Naive thymus-derived CD4-positive, alpha-beta T cell (primary cell): ENCODE measurements around the gene PPP1CA. TPM values are rescaled to one million over a fixed set of nuclear protein-coding genes. Genes with fewer than 3 reads are reported as not detected.

ENCODE experiments used
- ATAC-seq: fragments of 150-1000 bp; cut with Tn5 transposase; 2 replicates; pipeline ENCODE4 v1.10.0; 2021; ENCODE audit warnings: mild to moderate bottlenecking, moderate library complexity
- CTCF ChIA-PET: fragments of 350-600 bp; sonication (Branson Sonifier 250); formaldehyde crosslinking; loops from one replicate; lab custom pipeline; 2021; ENCODE audit warnings: antibody characterized with exemption; lab: Charles Lee
- POLR2A ChIA-PET: fragments of 350-600 bp; sonication (Branson Sonifier 250); formaldehyde crosslinking; loops from one replicate; lab custom pipeline; 2021; ENCODE audit warnings: antibody characterized with exemption, inconsistent platforms; lab: Charles Lee
- DNase-seq, 9 donors: peaks; one replicate each; pipeline versions ENCODE4 v3.0.0 to v3.0.0-alpha.2; 2020 to 2022; ENCODE audit warnings: mixed read lengths in 1 of 9
- H3K27ac ChIP-seq: one replicate; pipeline ENCODE4 v1.7.0; 2013; ENCODE audit warnings: mild to moderate bottlenecking, low read depth, low read length, moderate library complexity
- H3K27me3 ChIP-seq, 2 donors: one replicate each; pipeline ENCODE4 v1.7.0; 2013; ENCODE audit warnings: low read length in 2 of 2, mild to moderate bottlenecking in 2 of 2, moderate library complexity in 2 of 2; ENCODE audit not compliant: control insufficient read depth in 2 of 2, insufficient read depth in 2 of 2
- H3K36me3 ChIP-seq, 3 experiments: 1 replicate in 2 of 3; 2 replicates in 1 of 3; pipeline ENCODE4 v1.7.0; 2013; ENCODE audit warnings: low read length in 3 of 3, mild to moderate bottlenecking in 3 of 3, moderate library complexity in 1 of 3; ENCODE audit not compliant: insufficient read depth in 3 of 3, control insufficient read depth in 2 of 3
- H3K4me1 ChIP-seq, 2 donors: one replicate each; pipeline ENCODE4 v1.7.0; 2013; ENCODE audit warnings: low read length in 2 of 2, mild to moderate bottlenecking in 2 of 2, moderate library complexity in 1 of 2; ENCODE audit not compliant: control insufficient read depth in 2 of 2, insufficient read depth in 2 of 2
- H3K4me3 ChIP-seq: 2 replicates; pipeline ENCODE4 v1.7.0; 2013; ENCODE audit warnings: mild to moderate bottlenecking, low read length
- H3K9me3 ChIP-seq, 3 experiments: 1 replicate in 2 of 3; 2 replicates in 1 of 3; pipeline ENCODE4 v1.7.0; 2013; ENCODE audit warnings: low read length in 3 of 3; ENCODE audit not compliant: control insufficient read depth in 2 of 3
- H3K27ac Mint-ChIP-seq, 9 donors: one replicate each; pipeline ENCODE4 v1.8.0; 2020 to 2022; ENCODE audit warnings: mixed read lengths in 9 of 9, mild to moderate bottlenecking in 8 of 9, moderate library complexity in 5 of 9, inconsistent platforms in 2 of 9
- H3K27me3 Mint-ChIP-seq, 5 donors: one replicate each; pipeline ENCODE4 v1.8.0; 2021 to 2022; ENCODE audit warnings: mixed read lengths in 5 of 5, mild to moderate bottlenecking in 1 of 5
- H3K36me3 Mint-ChIP-seq, 5 donors: one replicate each; pipeline ENCODE4 v1.8.0; 2020 to 2022; ENCODE audit warnings: mixed read lengths in 5 of 5, mild to moderate bottlenecking in 3 of 5, inconsistent platforms in 1 of 5
- H3K4me1 Mint-ChIP-seq, 7 donors: one replicate each; pipeline ENCODE4 v1.8.0; 2020 to 2022; ENCODE audit warnings: mixed read lengths in 7 of 7, mild to moderate bottlenecking in 3 of 7, inconsistent platforms in 1 of 7
- H3K4me3 Mint-ChIP-seq, 10 donors: one replicate each; pipeline ENCODE4 v1.8.0; 2020 to 2022; ENCODE audit warnings: mild to moderate bottlenecking in 10 of 10, mixed read lengths in 10 of 10, moderate library complexity in 6 of 10, inconsistent platforms in 2 of 10
- H3K9me3 Mint-ChIP-seq, 11 donors: one replicate each; pipeline ENCODE4 v1.8.0; 2020 to 2022; ENCODE audit warnings: mixed read lengths in 11 of 11, mild to moderate bottlenecking in 4 of 11, inconsistent platforms in 1 of 11, moderate library complexity in 1 of 11
- intact Hi-C, 2 donors: fragments of 100-400 bp; cut with micrococcal nuclease; formaldehyde crosslinking; loops; one replicate each; pipeline ENCODE4 v1.15.1; 2023
- polyA plus RNA-seq, 2 donors: library from polyadenylated mRNA; unstranded; fragments of 300-500 nt; fragmentation: Illumina TruSeq; gene quantifications; one replicate each; pipeline ENCODE4 v1.2.3, GENCODE V29; 2021
- total RNA-seq, 6 experiments: library from RNA in 5 of 6; stranded (reverse) in 5 of 6; gene quantifications; 1 replicate in 5 of 6; 2 replicates in 1 of 6; pipeline ENCODE4 v1.2.3 and lab custom pipeline; 2021 to 2026

Gene PPP1CA
- total and polyA plus RNA-seq, 7 experiments from 2014 or later = 83.0 to 363 (median 150) TPM

DNA sequence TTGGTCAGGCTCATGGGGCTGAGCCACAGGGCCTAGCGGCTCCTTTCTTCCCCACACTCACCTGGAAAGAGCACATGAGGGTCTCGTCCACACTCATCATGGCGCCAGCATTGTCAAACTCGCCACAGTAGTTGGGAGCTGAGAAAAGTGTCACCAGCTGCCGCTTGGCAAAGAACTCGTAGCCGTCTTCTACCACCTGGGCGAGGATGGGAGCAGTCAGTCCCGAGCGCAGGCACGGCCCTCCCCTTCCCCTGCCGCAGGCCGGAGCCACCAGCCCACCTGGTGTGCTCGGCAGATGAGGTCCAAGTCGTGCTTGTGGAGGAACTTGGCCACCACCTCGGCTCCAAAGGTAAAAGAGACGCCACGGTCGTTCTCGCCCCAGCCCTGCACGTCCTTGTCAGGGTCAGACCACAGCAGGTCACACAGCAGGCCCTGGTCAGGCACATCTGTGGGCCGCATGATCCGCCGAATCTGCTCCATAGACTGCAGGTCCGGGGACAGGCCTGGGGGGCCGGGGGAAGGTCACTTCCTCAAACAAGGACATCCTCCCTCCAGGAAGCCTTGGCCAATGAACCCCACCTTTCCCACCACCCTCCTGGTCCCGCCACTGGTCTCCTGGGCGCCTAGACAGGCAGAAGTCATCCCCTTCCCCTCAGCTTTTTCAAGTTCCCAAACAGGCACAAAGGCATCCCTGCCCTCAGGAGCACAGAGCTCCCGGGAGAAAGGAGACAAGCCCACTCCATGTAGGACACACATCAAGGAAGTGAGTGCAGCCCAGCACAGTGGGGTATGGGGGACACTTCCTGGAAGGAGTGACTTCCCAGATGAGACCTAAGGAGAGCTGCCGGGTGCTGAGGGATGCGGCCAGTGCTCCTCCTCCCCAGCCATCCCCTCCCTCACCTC lies 2.7 kb downstream of the PPP1CA start:
- DNase-seq (no peak), ATAC-seq (no peak)
- Mint-ChIP-seq H3K4me3 (peak overlapping the region in 9 of 10 donors; percentile 10 to 99 (median 60)), H3K27ac (peak overlapping the region in 8 of 9 donors; percentile 4 to 92 (median 76)), H3K36me3 (peaks cover 0 to 27% (median 0%) of the 10 kb centered on the region in 5 donors), H3K9me3 (no peaks in the 10 kb centered on the region), H3K27me3 (no peaks in the 10 kb centered on the region), H3K4me1 (peaks cover 24 to 55% (median 43%) of the 10 kb centered on the region in 7 donors)
- intact Hi-C loops = no loop called here
- ChIA-PET CTCF (interaction anchor here (1.2 to 6.0 kb wide), 3 partner anchors 40 to 232 kb away, joined by 3 to 37 read pairs (median 4); partner anchors contain the start of gene PTPRCAP), POLR2A (interaction anchor here (1.1 to 25.4 kb wide), 8 partner anchors 10 to 122 kb away, joined by 3 to 1530 read pairs (median 6); partner anchors contain the start of genes CARNS1, PITPNM1, POLD4 and PTPRCAP)
- peak overlapping the region; percentile 75 for H3K27ac ChIP-seq
- peaks cover 44 to 54% of the 10 kb centered on the region in 2 donors for H3K4me1 ChIP-seq
- no peak overlapping the region for H3K4me3 ChIP-seq
- H3K36me3 ChIP-seq = peaks cover 13 to 59% (median 14%) of the 10 kb centered on the region in 3 experiments
- no peaks in the 10 kb centered on the region for H3K27me3 ChIP-seq
- H3K9me3 ChIP-seq = no peaks in the 10 kb centered on the region

DNA sequence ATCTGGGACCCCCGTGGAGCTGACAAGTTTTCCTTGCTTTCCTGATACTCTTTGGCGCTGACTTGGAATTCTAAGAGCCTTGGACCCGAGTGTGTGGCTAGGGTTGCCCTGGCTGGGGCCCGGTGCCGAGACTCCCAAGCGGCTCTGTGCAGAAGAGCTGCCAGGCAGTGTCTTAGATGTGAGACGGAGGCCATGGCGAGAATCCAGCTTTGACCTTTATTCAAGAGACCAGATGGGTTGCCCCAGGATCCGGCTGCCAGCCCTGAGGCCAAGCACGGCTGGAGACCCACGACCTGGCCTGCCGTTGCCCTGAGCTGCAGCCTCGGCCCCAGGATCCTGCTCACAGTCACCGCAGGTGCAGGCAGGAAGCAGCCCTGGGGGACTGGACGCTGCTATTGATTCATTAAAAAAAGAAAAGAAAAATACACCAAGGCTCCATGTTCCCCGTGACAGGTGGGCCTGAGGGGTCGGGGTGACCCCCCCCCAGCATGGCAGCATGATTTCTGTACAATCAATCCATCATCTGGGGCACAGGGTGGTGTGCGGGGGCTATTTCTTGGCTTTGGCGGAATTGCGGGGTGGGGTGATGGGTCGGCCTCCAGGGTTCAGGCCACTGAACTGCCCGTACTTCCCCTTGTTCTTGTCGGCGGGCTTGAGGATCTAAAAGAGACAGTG lies 3.5 kb downstream of the PPP1CA start:
- Mint-ChIP-seq H3K36me3 (peaks cover 0 to 26% (median 0%) of the 10 kb centered on the region in 5 donors), H3K4me3 (peak overlapping the region; percentile 14 to 72 (median 48)), H3K9me3 (no peaks in the 10 kb centered on the region), H3K27me3 (no peaks in the 10 kb centered on the region), H3K27ac (peak overlapping the region; percentile 44 to 94 (median 77)), H3K4me1 (peaks cover 28 to 54% (median 42%) of the 10 kb centered on the region in 7 donors)
- Histone ChIP-seq H3K27me3 (no peaks in the 10 kb centered on the region), H3K4me3 (no peak overlapping the region), H3K27ac (peak overlapping the region; percentile 75), H3K36me3 (peaks cover 13 to 59% (median 14%) of the 10 kb centered on the region in 3 experiments), H3K4me1 (peaks cover 39 to 50% of the 10 kb centered on the region in 2 donors), H3K9me3 (no peaks in the 10 kb centered on the region)
- ChIA-PET POLR2A (interaction anchor here (1.1 to 25.4 kb wide), 6 partner anchors 11 to 154 kb away, joined by 3 to 1530 read pairs (median 4); partner anchors contain the start of genes CARNS1, PTPRCAP and RPS6KB2), CTCF (interaction anchor here (1.0 kb wide), 1 partner anchor 56 kb away, joined by 3 read pairs; no protein-coding TSS in a partner anchor)
- DNase-seq (no peak), ATAC-seq (no peak)
- intact Hi-C loops = no loop called here

DNA sequence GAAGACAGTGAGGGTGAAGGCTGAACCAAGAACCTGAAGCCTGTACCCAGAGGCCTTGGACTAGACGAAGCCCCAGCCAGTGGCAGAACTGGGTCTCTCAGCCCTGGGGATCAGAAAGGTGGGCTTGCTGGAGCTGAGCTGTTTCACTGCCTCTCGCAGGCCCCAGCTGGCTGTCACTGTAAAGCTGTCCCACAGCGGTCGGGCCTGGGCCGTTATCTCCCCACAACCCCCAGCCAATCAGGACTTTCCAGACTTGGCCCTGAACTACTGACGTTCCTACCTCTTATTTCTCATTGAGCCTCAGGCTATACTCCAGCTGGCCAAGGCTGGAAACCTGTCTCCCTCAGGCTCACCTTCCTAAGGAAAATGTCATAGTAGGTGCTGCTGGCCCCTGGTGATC lies 4.1 kb downstream of the PPP1CA start:
- Histone ChIP-seq H3K9me3 (no peaks in the 10 kb centered on the region), H3K4me3 (no peak overlapping the region), H3K4me1 (peaks cover 36 to 47% of the 10 kb centered on the region in 2 donors), H3K36me3 (peaks cover 13 to 59% (median 14%) of the 10 kb centered on the region in 3 experiments), H3K27me3 (no peaks in the 10 kb centered on the region), H3K27ac (peak overlapping the region; percentile 75)
- ChIA-PET CTCF (interaction anchor here (0.6 to 1.0 kb wide), 2 partner anchors 56 to 73 kb away, joined by 3 read pairs; no protein-coding TSS in a partner anchor), POLR2A (interaction anchor here (0.8 to 25.4 kb wide), 10 partner anchors 12 to 154 kb away, joined by 3 to 1530 read pairs (median 3); partner anchors contain the start of genes CARNS1, CDK2AP2, PITPNM1 and PTPRCAP)
- H3K27ac Mint-ChIP-seq = peak overlapping the region; percentile 38 to 94 (median 77)
- no peaks in the 10 kb centered on the region for H3K27me3 Mint-ChIP-seq
- H3K4me3 Mint-ChIP-seq = peak overlapping the region; percentile 14 to 75 (median 51)
- H3K4me1 Mint-ChIP-seq = peaks cover 28 to 59% (median 44%) of the 10 kb centered on the region in 7 donors
- intact Hi-C loops = no loop called here
- peaks cover 0 to 26% (median 0%) of the 10 kb centered on the region in 5 donors for H3K36me3 Mint-ChIP-seq
- no peaks in the 10 kb centered on the region for H3K9me3 Mint-ChIP-seq
- DNase-seq = no peak
- ATAC-seq = no peak

- ChIA-PET POLR2A (interaction anchor here (0.6 to 25.4 kb wide), 14 partner anchors 8 to 286 kb away, joined by 3 to 1530 read pairs (median 3); partner anchors contain the start of genes CARNS1, CDK2AP2, PITPNM1 and POLD4), CTCF (interaction anchor here (0.6 to 1.5 kb wide), 4 partner anchors 12 to 272 kb away, joined by 3 to 5 read pairs (median 3); partner anchors contain the start of gene PTPRCAP)
- H3K27ac ChIP-seq = peak overlapping the region; percentile 75
- intact Hi-C loops = no loop called here
- peaks cover 30 to 43% of the 10 kb centered on the region in 2 donors for H3K4me1 ChIP-seq
- peak overlapping the region; percentile 64 to 96 (median 87) for H3K27ac Mint-ChIP-seq
- no peaks in the 10 kb centered on the region for H3K27me3 ChIP-seq
- peaks cover 28 to 64% (median 45%) of the 10 kb centered on the region in 7 donors for H3K4me1 Mint-ChIP-seq
- no peak overlapping the region for H3K4me3 ChIP-seq
- no peaks in the 10 kb centered on the region for H3K27me3 Mint-ChIP-seq
- DNase-seq (peak in 2 of 9 donors; percentile 32 to 52), ATAC-seq (no peak)
- peaks cover 0 to 26% (median 0%) of the 10 kb centered on the region in 5 donors for H3K36me3 Mint-ChIP-seq
- no peaks in the 10 kb centered on the region for H3K9me3 ChIP-seq
- H3K36me3 ChIP-seq = peaks cover 13 to 62% (median 14%) of the 10 kb centered on the region in 3 experiments
- H3K4me3 Mint-ChIP-seq = peak overlapping the region; percentile 62 to 81 (median 72)
- H3K9me3 Mint-ChIP-seq = no peaks in the 10 kb centered on the region
Observed at GRCh38 chr11:67396587-67397389, 4.9 kb downstream of the PPP1CA start.

DNA sequence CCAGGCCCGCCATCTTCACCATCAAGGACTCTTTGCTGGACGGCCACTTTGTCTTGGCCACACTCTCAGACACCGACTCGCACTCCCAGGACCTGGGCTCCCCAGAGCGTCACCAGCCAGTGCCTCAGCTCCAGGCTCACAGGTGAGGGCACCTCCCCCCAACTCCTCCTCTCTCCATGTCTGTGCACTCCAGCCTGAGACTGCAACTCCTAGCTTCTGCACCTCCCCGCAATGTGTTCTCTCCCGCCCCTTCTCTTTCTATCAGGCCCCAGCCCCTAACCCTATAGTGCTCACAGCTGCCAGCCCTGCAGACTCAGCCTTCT lies 5.4 kb downstream of the PPP1CA start:
- peak overlapping the region; percentile 75 for H3K27ac ChIP-seq
- Mint-ChIP-seq H3K4me1 (peaks cover 30 to 66% (median 46%) of the 10 kb centered on the region in 7 donors), H3K4me3 (peak overlapping the region in 6 of 10 donors; percentile 9 to 69 (median 44)), H3K36me3 (peaks cover 0 to 26% (median 0%) of the 10 kb centered on the region in 5 donors), H3K9me3 (no peaks in the 10 kb centered on the region), H3K27me3 (no peaks in the 10 kb centered on the region), H3K27ac (peak overlapping the region in 7 of 9 donors; percentile 29 to 92 (median 81))
- POLR2A ChIA-PET = interaction anchor here (0.6 to 25.4 kb wide), 7 partner anchors 9 to 285 kb away, joined by 3 to 1530 read pairs (median 5); partner anchors contain the start of genes CARNS1, PTPRCAP and RPS6KB2
- CTCF ChIA-PET = interaction anchor here (0.6 to 1.5 kb wide), 4 partner anchors 11 to 314 kb away, joined by 3 to 5 read pairs (median 4); partner anchors contain the start of gene PTPRCAP
- H3K4me3 ChIP-seq = no peak overlapping the region
- no peaks in the 10 kb centered on the region for H3K9me3 ChIP-seq
- H3K36me3 ChIP-seq = peaks cover 13 to 62% (median 14%) of the 10 kb centered on the region in 3 experiments
- peaks cover 33 to 44% of the 10 kb centered on the region in 2 donors for H3K4me1 ChIP-seq
- no peak for ATAC-seq
- intact Hi-C loops = no loop called here
- no peaks in the 10 kb centered on the region for H3K27me3 ChIP-seq
- no peak for DNase-seq
